ENCODE measurements around the gene CELF3.

- no peak for TF ChIP-seq CTCF (IDR thresholded peaks at IDR 0.05)
- TF ChIP-seq, protein P1, sequence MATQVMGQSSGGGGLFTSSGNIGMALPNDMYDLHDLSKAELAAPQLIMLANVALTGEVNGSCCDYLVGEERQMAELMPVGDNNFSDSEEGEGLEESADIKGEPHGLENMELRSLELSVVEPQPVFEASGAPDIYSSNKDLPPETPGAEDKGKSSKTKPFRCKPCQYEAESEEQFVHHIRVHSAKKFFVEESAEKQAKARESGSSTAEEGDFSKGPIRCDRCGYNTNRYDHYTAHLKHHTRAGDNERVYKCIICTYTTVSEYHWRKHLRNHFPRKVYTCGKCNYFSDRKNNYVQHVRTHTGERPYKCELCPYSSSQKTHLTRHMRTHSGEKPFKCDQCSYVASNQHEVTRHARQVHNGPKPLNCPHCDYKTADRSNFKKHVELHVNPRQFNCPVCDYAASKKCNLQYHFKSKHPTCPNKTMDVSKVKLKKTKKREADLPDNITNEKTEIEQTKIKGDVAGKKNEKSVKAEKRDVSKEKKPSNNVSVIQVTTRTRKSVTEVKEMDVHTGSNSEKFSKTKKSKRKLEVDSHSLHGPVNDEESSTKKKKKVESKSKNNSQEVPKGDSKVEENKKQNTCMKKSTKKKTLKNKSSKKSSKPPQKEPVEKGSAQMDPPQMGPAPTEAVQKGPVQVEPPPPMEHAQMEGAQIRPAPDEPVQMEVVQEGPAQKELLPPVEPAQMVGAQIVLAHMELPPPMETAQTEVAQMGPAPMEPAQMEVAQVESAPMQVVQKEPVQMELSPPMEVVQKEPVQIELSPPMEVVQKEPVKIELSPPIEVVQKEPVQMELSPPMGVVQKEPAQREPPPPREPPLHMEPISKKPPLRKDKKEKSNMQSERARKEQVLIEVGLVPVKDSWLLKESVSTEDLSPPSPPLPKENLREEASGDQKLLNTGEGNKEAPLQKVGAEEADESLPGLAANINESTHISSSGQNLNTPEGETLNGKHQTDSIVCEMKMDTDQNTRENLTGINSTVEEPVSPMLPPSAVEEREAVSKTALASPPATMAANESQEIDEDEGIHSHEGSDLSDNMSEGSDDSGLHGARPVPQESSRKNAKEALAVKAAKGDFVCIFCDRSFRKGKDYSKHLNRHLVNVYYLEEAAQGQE (IDR thresholded peaks at IDR 0.05; ENCODE audit: insufficient read depth in 1 of 2, low read depth in 2 of 2, low read length in 1 of 2), result no peak
- TF ChIP-seq SIN3A (IDR thresholded peaks at IDR 0.05; ENCODE audit: borderline replicate concordance, insufficient read depth, low read depth, low read length), result no peak
These were observed 61.2 kb downstream of the CELF3 start for GRCh38 chr1:151655371-151655770.

All from Panc1 (cell line).